GM19023 (cell line): ENCODE results near the gene EXOC3L2.

Experiments used
- ATAC-seq: cut with Tn5 transposase; IDR thresholded peaks from one replicate; pipeline ENCODE4 v1.9.1; 2021; ENCODE audit warnings: mild to moderate bottlenecking, moderate library complexity; ENCODE audit not compliant: unreplicated experiment

EXOC3L2 gene

DNA sequence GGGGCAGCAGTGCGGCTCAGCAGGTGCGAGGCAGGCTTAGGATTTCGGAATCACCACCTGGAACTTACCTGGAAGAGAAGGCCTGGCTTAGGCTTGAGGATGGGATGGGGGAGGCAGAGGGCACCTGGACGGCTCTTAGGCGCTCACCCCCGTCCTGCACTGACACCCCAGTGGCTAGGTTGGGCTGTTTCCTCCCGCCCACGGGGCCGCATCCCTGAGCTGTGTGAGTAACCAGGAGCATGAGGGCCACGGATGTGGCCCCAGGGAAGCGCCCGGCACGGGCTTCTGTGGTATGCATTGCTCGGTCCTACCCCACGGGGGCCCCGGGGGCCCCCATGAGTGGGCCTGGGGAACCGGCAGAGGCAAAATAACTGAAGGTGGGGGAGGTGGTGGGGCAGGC lies 82.1 kb downstream of the EXOC3L2 start:
- no peak for ATAC-seq

GRCh38 chr19:45162608-45163143 lies 82.5 kb downstream of the EXOC3L2 start:
- no peak for ATAC-seq
